HG03196 (cell line): ENCODE measurements around the gene RBFOX2.
"Not testable (repeated sequence)": the region's sequence is repeated elsewhere in the genome, so short reads cannot be mapped to it uniquely, and the experiment has no call there.

Experiments
- ATAC-seq: cut with Tn5 transposase; IDR thresholded peaks from one replicate; pipeline ENCODE4 v1.9.1; 2021; ENCODE audit not compliant: unreplicated experiment

RBFOX2 gene

DNA sequence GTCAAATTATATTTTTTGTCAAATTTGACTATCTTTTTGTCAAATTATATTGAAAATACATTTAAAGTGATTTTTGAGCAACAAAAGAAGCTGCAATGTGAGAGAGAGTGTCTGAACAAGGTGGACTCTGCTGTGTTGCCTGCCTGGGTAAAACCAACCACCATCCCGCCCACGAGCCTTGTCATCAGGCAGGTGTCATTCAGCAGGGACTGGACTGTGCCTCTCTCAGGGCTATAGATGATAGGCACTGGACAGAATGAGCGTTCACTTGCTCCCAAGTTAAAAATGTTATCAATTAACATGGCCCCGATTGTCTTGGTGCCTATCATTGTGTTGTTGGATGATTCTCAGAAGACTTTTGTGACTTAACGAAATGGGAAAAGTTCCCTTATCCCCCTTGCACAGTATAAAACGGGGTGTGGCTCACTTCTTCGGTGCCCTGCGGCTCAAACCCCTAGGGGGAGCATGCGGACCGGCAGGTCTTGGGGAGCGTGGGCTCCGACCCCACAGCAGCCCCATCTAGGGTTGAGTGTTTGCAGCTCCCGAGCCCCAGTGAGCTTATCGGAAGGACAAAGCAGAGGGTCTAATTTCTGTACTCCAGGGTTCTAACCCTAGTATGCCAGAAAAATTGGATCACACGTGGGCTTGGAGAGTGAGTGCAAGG, 309.3 kb downstream of the RBFOX2 start:
- ATAC-seq = no peak

DNA sequence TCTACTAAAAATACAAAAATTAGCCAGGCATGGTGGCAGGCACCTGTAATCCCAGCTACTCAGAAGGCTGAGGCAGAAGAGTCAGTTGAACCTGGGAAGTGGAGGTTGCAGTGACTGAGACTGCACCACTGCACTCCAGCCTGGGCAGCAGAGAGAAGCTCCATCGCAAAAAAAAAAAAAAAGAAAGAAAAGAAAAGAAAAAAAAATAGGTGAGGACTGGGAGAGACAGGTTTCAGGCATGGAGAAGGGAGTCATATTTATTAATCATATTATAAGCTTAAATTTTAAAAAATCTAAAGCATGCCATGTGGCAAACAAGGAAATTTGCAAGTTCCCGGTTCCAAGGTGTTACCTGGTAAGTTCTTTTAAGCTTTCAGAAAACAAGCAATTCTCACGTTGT, 311.1 kb downstream of the RBFOX2 start, which contains the start of gene APOL5:
TSS of gene APOL5 (plus strand) at position 301 of the 400 bp plus-strand sequence. CDS start at position 301, 0 bp downstream.
- no peak for ATAC-seq

DNA sequence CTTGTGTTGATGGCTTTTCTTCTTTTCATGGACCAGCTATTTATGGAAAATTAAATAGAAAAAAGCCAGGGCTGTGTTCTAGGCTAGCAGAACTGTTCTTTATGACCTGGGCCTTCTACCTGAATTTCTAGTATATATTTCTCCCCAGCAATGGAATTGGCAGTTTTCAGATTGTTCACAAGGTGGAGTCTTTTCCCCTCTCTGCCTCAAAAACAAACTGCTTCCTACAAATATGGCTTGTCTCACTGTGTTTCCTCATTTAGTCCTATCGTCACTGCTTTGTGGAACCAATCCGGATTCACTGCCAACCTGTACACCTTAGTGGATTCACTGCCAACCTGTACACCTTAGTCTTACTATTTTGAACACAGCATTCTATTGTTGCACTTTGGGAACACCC, 316.0 kb downstream of the RBFOX2 start:
- no peak for ATAC-seq

DNA sequence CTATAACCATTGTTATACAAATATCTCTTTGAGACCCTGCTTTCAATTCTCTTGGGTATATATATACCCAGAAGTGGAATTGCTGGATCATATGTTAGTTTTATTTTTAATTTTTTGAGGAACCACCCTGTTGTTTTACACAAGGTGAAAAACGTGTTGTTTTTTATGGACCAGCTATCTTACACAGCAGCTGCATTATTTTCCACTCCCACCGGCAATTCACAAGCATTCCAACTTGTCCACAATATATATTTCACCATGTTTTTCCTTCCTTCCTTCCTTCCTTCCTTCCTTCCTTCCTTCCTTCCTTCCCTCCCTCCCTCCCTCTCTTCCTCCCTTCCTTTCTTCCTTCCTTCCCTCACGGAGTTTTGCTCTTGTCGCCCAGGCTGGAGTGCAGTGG, 317.3 kb downstream of the RBFOX2 start:
- ATAC-seq = no peak

DNA sequence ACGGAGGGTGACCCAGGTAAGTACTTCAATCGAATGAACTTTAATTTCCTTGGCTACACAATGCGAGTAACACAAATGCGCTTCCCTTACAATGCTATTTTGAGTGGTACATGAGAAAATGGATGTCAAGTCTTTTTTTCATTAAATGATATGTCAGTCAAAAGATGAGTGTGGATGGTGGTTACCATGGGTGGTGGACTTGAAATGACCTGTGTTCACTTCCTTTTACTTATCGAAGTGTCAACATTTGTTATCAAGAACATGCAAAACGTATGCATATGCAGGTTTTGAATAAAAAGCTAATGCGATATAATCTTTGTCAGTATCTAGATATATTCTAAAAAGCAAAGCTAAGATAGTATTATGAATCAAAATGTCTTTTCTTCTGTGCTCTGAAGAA, 319.7 kb downstream of the RBFOX2 start:
- no peak for ATAC-seq

DNA sequence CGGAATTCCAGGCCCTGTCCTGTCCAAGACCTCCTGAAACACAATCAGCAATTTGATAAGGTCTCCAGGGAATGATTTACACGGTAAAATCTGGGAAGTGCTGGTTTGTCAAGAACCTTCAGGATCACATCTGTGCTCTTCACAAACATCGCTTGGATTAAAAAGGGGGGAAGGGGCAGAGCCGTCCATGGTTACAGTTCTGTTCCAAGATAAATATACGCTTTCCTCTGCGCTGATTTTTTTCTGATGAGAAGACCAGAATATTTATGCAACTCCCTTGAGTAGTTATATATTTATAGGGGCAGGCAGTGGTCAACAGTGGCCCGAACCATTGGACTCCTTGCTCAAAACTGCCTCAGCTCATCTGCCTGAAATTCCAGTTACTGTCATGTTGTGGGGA, 320.2 kb downstream of the RBFOX2 start:
- ATAC-seq = no peak

DNA sequence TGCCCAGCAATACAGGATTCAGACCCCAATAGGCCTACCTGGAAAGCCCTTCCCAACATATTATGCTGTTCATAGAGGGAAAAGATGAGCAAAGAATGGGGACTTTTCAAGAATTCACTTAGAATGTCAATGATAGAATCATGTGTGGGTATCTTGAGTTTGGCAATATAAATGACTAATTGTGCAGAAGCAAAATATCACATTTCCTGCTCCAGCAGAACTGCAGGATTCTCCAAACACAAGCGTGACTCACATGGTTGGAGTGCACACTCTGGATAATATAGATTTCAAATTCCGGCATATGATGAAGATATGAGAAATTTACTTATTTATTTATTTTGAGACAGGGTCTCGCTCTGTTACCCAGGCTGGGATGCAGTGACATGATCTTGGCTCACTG, 323.5 kb downstream of the RBFOX2 start:
- no peak for ATAC-seq

DNA sequence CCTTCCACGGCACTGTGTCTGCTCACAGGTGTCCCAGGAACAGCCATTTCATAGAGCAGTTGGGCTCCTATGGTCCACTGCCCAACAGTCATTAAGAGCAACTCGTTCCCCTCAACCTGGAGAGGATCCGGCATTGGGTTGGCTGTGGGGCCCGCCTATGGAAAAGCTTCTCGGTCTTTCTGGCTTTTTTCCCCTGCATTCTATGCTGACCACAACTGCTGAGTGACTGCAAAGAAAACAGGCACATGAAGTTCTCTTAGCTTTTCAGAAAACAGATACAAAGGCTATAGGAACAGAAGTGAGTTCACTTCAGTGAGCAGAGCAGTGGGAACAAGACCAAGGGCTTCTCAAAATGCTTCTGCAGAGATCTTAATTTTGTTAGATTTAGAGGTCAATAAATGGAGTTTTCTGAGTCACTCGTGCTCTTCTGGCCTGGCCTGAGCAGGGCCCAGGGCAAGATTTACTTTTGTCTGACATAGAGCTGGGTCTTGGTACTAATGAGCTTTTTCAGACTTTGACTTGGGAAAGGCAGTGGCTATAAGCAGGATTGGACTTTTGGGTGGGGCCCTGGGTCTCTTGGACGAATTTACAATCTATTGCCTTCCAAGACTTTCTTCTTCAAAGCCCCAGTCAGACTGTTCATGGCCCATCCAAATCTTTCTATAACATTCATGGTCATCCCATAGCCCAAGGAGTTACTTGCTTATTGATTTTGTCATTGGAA, 324.6 kb downstream of the RBFOX2 start:
- no peak for ATAC-seq

DNA sequence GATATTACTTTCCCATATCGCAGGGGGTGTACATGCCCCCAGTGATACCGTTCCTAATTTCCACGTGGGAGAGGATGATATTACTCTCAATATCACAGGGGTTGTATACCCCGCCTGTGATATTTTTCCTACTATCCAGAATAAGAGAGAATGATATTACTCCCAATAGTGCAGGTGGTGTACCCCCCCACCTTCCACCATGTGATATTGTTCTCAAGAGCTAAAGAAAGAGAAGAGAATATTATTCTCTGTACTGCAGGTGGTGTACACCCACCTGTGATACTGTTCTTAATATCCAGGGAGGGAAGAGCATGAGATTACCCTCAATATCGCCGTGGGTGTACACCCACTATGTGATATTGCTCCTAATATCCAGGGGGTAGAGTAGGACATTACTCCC, 328.8 kb downstream of the RBFOX2 start:
- not testable (repeated sequence) for ATAC-seq

DNA sequence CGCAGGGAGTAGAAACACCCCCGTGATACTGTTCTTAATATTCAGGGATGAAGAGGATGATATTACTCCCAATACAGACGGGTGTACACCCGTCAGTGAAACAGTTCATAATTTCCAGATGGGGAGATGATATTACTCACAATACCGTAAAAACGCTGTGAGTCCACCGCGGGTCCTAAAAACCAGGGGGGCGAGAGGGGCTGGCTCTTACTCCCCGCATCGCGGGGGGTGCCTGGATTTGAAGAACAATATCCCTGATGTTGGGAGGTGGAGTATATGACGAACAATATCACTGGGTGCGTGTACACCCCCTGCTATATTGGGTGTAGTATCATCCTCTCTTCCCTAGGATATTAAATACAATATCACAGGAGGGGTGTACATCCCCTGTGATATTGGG, 331.5 kb downstream of the RBFOX2 start:
- ATAC-seq = no peak

DNA sequence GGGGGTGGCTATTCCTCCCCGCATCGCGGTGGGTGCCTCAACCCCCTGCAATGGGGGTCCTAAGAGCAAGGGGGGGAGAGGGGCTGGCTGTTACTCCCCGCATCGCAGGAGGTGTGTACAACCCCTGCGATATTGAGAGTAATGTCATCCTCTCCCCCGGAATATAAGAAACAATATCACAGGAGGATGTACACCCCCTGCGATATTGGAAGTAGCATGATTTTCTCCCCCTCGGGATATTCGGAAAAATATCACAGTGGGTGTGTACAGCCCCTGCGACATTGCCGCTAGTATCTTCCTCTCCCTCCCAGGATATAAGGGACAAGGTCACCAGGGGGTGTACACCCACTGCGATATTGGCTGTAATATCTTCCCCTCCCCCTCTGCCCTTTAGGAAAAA, 333.4 kb downstream of the RBFOX2 start:
- ATAC-seq = no peak

DNA sequence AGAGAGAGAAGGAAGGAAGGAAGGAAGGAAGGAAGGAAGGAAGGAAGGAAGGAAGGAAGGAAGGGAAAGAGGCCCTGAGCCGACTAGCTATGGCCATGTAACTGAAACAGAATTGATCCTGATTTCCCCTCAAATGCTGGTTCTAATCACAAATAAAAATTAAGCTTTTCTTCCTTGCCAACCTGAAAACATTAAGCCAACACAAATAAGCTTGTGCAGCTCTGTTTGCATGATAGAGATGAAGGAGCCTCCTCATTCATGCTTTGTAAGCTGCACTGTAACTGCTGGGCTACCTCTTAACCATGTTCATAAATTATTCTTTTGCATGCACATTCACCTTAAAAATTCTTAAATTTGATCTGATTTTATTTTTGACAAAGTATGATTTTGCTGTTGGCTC, 338.6 kb downstream of the RBFOX2 start:
- ATAC-seq = no peak

DNA sequence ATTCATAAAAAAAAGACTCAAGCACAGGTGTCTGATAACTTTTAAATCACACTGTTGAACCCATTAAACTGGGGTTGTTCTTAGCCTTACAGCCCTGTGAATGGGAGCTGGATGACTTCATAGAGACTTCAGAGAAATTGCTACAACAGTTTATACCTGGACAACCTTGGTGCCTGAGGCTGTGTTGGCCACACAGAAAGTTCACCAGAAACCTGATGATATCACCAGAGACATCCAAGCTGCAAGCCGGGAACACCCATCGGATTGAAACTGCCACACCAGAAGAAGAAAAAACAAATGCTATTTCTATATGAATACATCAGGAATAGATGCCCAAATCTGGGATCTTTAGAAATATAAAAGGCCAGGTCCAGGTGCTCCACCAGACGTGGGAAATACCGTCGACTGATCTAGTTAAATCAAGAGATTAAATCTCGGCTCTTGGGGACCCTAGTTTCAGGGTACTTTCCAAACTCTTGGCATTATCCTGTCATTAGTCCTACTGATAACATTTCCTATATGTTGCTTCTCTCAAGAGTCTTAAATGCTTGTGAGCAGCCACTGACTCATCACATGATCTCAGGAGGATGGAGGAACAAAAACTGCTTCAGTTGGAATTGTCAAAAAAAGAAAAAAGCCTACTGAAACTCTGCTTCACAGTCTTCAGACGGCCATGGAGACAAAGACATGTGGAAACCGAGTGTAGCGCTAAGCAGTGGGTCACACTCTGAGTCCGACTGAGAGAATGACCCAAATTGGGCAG, 339.5 kb downstream of the RBFOX2 start:
- no peak for ATAC-seq
